ENCODE data around the gene FOLR2.

DNA sequence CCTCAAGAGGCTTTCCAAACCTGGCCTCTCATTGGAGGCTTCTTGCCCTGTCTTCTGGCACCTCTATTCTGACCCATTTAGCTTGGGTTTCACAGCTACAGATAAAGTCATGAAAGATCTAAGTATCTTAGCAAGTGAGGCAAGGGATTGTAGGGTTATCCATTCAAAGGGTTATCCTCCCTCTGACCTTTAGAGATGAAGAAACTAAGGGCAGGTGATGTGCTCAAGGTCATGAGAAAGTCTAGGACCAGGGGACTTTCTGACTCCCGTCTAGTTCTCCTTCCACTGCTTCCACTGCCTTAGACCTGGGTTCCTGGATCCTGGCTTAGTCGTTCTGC lies 20.1 kb downstream of the FOLR2 start:
- TF ChIP-seq EP300 (IDR thresholded peaks at IDR 0.05) = no peak
- TF ChIP-seq, protein P1, sequence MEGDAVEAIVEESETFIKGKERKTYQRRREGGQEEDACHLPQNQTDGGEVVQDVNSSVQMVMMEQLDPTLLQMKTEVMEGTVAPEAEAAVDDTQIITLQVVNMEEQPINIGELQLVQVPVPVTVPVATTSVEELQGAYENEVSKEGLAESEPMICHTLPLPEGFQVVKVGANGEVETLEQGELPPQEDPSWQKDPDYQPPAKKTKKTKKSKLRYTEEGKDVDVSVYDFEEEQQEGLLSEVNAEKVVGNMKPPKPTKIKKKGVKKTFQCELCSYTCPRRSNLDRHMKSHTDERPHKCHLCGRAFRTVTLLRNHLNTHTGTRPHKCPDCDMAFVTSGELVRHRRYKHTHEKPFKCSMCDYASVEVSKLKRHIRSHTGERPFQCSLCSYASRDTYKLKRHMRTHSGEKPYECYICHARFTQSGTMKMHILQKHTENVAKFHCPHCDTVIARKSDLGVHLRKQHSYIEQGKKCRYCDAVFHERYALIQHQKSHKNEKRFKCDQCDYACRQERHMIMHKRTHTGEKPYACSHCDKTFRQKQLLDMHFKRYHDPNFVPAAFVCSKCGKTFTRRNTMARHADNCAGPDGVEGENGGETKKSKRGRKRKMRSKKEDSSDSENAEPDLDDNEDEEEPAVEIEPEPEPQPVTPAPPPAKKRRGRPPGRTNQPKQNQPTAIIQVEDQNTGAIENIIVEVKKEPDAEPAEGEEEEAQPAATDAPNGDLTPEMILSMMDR (IDR thresholded peaks at IDR 0.05) = no peak

Measured in gastroesophageal sphincter (tissue), 3 donors.